ENCODE data around the gene TP53. TPM values are rescaled to one million over a fixed set of nuclear protein-coding genes. Genes with fewer than 3 reads are reported as not detected.
A peak's percentile ranks its signal among the peaks of the same experiment; 100 is the strongest.

TP53 gene
- total RNA-seq, 3 donors from 2014 or later: 93.0 to 106 (median 98.9) TPM

- no peak for DNase-seq
- no peaks in the 10 kb centered on the region for H3K36me3 Mint-ChIP-seq (ENCODE audit: insufficient read depth)
- peaks cover 77% of the 10 kb centered on the region for H3K27me3 Mint-ChIP-seq (ENCODE audit: low read depth)
- no peak overlapping the region for H3K4me3 Mint-ChIP-seq
- ATAC-seq: no peak
- peaks cover 14% of the 10 kb centered on the region for H3K4me1 Mint-ChIP-seq (ENCODE audit: low read depth)
- no peaks in the 10 kb centered on the region for H3K9me3 Mint-ChIP-seq
Observed at GRCh38 chr17:7712111-7712771, 25.0 kb upstream of the TP53 start.

DNA sequence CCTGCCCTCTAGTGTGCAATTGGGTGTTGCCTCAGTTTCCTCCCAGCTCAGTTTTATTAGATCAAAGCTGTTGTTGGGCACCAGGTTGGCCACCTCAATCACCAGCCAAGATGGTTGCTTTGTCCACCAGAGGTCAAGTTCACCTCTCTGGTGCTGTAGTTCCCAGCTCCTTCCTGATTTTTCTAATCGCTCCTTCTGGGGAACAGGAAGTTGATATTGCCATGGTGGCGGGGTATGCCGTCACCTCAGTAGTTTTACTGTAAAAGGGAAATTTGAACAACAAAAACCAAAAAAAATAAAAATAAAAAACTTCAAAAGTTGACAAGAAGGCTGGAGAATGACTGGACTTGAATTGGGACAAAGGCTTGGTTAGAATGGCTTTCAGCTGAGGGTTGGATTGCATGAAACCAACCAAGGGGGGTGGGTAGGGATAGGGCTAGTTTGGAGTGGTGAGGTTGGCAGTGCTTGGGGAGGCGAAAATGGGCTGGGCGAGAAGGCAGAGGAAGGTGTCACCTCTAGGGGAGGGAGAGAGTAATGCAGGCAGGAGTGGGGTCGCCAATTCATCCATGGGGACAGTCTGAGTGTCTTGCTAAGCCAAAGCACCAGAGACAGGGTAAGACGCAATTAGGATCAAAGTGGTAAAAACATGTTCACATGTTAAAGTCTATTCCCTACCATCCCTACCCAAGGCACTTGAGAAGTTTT, 23.9 kb upstream of the TP53 start:
- no peak overlapping the region for H3K4me3 Mint-ChIP-seq
- no peaks in the 10 kb centered on the region for H3K36me3 Mint-ChIP-seq (ENCODE audit: insufficient read depth)
- DNase-seq: no peak

DNA sequence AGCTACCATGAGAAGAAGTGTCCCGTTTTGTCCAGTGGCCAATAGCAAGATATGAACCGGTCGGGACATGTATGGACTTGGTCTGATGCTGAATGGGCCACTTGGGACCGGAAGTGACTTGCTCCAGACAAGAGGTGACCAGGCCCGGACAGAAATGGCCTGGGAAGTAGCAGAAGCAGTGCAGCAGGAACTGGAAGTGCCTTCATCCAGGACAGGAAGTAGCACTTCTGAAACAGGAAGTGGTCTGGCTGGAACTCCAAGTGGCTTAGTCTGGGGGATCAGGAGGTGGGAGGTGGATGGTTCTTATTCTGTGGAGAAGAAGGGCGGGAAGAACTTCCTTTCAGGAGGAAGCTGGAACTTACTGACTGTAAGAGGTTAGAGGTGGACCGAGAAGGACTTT, 23.0 kb upstream of the TP53 start:
- ATAC-seq (no peak), DNase-seq (no peak)
- H3K4me3 Mint-ChIP-seq: no peak overlapping the region
- no peaks in the 10 kb centered on the region for H3K9me3 Mint-ChIP-seq
- no peaks in the 10 kb centered on the region for H3K36me3 Mint-ChIP-seq (ENCODE audit: insufficient read depth)
- peaks cover 77% of the 10 kb centered on the region for H3K27me3 Mint-ChIP-seq (ENCODE audit: low read depth)
- H3K4me1 Mint-ChIP-seq (ENCODE audit: low read depth): peaks cover 18% of the 10 kb centered on the region

More for the DNA sequence above, 23.9 kb upstream of the TP53 start:
- H3K4me1 Mint-ChIP-seq (ENCODE audit: low read depth): peaks cover 12% of the 10 kb centered on the region
- ATAC-seq: peak; percentile 51 to 58
- H3K9me3 Mint-ChIP-seq: no peaks in the 10 kb centered on the region
- peaks cover 80% of the 10 kb centered on the region for H3K27me3 Mint-ChIP-seq (ENCODE audit: low read depth)

DNA sequence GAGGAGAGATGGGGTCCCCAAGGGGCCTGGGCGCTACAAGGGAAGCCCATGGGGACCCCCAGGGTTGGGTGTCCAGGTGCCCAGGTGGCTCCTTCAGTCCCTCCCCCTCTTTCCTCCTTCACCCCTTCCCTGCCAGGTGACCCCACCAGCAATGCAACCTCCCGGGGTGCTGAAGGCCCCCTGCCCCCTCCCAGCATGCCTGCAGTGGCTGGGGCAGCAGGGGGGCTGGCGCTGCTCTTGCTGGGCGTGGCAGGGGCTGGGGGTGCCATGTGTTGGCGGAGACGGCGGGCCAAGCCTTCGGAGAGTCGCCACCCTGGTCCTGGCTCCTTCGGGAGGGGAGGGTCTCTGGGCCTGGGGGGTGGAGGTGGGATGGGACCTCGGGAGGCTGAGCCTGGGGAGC, 21.7 kb upstream of the TP53 start:
- Mint-ChIP-seq H3K4me1 (ENCODE audit: low read depth) (peaks cover 25% of the 10 kb centered on the region), H3K36me3 (ENCODE audit: insufficient read depth) (no peaks in the 10 kb centered on the region), H3K9me3 (no peaks in the 10 kb centered on the region)

DNA sequence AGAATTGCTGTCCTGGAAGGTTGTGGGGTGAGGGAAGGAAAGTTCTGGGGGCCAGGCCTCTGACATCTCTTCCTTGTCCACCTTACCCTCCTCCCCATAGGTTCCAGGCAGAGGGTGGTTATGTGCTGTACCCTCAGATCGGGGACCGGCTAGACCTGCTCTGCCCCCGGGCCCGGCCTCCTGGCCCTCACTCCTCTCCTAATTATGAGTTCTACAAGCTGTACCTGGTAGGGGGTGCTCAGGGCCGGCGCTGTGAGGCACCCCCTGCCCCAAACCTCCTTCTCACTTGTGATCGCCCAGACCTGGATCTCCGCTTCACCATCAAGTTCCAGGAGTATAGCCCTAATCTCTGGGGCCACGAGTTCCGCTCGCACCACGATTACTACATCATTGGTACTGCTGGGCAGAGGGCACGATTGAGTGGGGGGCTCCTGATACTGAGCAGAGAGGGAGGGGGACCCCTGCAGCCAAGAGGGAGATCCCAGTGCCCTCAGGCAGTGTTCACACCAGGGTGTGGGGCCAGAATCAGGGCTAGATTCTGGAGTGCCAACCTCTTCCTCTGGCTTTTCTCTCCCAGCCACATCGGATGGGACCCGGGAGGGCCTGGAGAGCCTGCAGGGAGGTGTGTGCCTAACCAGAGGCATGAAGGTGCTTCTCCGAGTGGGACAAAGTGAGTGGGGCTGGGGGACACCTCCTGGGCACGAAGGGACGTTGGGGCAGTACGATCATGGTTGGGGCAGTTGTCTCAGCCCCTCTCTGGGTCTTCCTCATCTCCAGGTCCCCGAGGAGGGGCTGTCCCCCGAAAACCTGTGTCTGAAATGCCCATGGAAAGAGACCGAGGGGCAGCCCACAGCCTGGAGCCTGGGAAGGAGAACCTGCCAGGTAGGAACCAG, 20.8 kb upstream of the TP53 start:
- ATAC-seq (no peak), DNase-seq (no peak)
- Mint-ChIP-seq H3K27me3 (ENCODE audit: low read depth) (peaks cover 77% of the 10 kb centered on the region), H3K4me1 (ENCODE audit: low read depth) (peaks cover 27% of the 10 kb centered on the region), H3K9me3 (no peaks in the 10 kb centered on the region), H3K36me3 (ENCODE audit: insufficient read depth) (peaks cover 2% of the 10 kb centered on the region), H3K4me3 (no peak overlapping the region)

More for the DNA sequence above, 21.7 kb upstream of the TP53 start:
- no peak overlapping the region for H3K4me3 Mint-ChIP-seq
- DNase-seq (no peak), ATAC-seq (no peak)
- peaks cover 74% of the 10 kb centered on the region for H3K27me3 Mint-ChIP-seq (ENCODE audit: low read depth)

GRCh38 chr17:7707446-7707845, 20.2 kb upstream of the TP53 start:
- ATAC-seq (no peak), DNase-seq (no peak)
- H3K36me3 Mint-ChIP-seq (ENCODE audit: insufficient read depth): peaks cover 7% of the 10 kb centered on the region
- peaks cover 76% of the 10 kb centered on the region for H3K27me3 Mint-ChIP-seq (ENCODE audit: low read depth)
- H3K4me1 Mint-ChIP-seq (ENCODE audit: low read depth): peaks cover 27% of the 10 kb centered on the region
- no peaks in the 10 kb centered on the region for H3K9me3 Mint-ChIP-seq
- H3K4me3 Mint-ChIP-seq: no peak overlapping the region

DNA sequence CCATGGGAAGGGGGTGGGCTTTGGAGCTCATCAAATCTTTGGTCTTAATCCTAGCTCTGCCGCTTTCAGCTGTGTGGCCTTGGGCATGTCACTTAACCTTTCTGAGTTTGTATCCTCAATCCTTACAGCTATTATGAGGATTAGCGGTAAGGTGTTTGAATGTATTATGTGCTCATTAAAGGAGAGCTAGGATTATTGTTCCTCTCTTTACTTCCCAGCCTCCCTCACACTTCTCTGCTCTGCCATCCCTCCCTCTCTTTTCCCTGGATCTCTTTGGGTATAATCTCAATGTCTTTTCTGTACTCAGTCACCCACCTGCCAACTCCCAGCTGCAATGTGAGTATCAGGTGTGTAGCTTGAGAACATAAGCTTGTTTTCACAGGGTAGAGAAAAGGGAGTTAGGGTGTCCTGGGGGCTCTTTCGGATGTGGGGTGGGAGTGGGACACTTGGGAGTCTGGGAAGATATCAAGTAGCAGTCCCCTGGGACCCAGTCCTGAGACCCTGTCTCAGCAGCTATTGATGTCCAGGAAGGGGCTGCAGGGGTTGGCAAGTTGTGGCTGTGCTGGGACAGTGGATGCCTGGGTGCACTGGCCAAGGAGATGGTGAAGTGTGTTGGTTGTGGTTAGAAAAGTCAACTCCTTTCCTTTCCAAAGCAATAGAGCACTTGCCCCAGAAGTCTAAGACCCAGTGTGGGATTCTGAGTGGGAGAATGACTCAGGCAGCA, 19.5 kb upstream of the TP53 start:
- Mint-ChIP-seq H3K4me1 (ENCODE audit: low read depth) (peaks cover 27% of the 10 kb centered on the region), H3K27me3 (ENCODE audit: low read depth) (peaks cover 75% of the 10 kb centered on the region), H3K36me3 (ENCODE audit: insufficient read depth) (peaks cover 12% of the 10 kb centered on the region), H3K4me3 (no peak overlapping the region), H3K9me3 (no peaks in the 10 kb centered on the region)
- DNase-seq: no peak
- ATAC-seq: no peak

DNA sequence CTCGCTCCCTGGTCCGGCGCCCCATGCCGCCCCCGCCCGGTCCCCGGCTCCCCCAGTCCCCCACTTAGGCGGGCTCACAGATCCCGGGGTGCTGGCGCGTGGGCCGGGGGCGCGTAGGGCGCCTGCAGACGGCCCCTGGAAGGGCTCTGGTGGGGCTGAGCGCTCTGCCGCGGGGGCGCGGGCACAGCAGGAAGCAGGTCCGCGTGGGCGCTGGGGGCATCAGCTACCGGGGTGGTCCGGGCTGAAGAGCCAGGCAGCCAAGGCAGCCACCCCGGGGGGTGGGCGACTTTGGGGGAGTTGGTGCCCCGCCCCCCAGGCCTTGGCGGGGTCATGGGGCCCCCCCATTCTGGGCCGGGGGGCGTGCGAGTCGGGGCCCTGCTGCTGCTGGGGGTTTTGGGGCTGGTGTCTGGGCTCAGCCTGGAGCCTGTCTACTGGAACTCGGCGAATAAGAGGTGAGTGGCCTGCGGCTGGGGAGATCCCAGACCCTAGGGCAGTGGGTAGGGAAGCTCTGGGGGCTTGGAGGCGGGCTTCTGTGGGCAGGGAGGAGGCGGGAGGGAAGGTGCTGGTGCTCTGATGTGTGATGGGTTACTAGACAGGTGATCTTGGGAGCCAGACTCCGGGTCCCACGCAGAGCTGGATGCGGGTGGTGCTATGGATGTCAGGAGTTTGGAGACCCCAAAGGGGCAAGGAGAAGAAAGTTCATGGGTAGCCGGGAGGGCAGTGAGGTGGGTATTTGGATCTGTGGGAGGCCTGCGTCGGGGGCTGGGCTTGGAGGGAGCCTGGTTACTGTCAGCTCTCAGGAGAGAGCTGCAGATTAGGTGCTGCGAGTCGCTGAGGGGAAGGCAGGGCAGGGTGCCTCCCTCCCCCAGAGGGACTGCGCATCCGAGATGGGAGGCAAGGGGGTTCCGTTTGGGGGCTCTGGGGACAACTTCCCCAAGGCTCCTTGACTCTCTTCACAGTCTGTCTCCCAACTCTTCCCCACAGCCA, 18.3 kb upstream of the TP53 start:
- Mint-ChIP-seq H3K36me3 (ENCODE audit: insufficient read depth) (peaks cover 19% of the 10 kb centered on the region), H3K4me1 (ENCODE audit: low read depth) (peaks cover 24% of the 10 kb centered on the region), H3K27me3 (ENCODE audit: low read depth) (peaks cover 66% of the 10 kb centered on the region), H3K9me3 (no peaks in the 10 kb centered on the region), H3K4me3 (peak overlapping the region; percentile 48)
- peak; percentile 28 to 32 for ATAC-seq
- DNase-seq: no peak

- Mint-ChIP-seq H3K9me3 (no peaks in the 10 kb centered on the region), H3K4me3 (peak within 1 kb of the TSS; percentile 69), H3K4me1 (ENCODE audit: low read depth) (peaks cover 18% of the 10 kb centered on the region), H3K36me3 (ENCODE audit: insufficient read depth) (peaks cover 20% of the 10 kb centered on the region), H3K27me3 (ENCODE audit: low read depth) (peaks cover 59% of the 10 kb centered on the region)
- DNase-seq (peak; percentile 14), ATAC-seq (peak; percentile 47 to 58)
Observed at GRCh38 chr17:7704601-7705268, 17.4 kb upstream of the TP53 start, which contains the start of gene EFNB3. TSS of gene EFNB3 (plus strand) at chr17:7705202. CDS start at chr17:7705599, 397 bp downstream.

DNA sequence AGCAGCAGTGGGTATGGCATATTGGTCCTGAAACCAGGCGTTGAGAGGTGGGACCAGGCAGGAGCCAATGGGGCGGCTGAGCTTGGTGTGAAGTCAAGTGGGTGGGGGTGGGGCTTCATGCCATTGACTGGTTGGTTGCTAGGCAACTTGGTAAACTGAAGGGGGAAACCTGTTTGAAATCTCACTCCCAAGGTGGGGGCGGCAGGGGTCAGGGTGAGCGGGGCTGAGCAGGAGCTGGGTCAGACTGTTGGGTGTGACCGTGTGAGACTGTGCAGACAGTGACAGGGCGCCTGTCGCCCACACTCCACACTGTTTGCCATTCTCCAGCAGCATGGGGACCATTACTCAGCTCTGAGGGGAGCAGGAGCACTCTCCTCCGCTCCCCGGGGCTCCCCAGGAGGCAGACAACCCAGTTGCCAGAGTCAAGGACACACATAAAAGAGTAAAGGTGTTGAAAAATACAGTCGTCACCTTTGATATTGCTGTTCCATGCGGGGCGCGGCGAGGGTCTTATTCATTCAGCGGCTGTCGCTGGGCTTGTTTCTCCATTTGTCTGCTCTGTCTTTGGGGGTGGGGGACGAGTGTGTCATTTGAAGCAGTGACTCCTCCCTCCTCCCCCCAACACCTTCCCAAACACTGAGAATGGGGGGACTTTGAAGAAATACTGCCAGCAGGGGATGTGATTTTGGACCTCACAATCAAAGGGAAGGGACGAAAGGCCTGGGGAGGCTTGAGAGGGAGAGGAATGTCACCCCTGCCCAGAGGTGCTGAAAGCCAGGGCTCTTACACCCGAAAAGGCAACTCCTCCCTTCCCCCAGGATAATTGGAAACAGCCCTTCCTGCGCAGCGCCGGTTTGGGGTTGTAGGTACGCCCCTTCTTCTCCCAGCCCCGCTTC, 16.5 kb upstream of the TP53 start:
- Mint-ChIP-seq H3K9me3 (no peaks in the 10 kb centered on the region), H3K36me3 (ENCODE audit: insufficient read depth) (peaks cover 20% of the 10 kb centered on the region), H3K27me3 (ENCODE audit: low read depth) (peaks cover 54% of the 10 kb centered on the region), H3K4me1 (ENCODE audit: low read depth) (peaks cover 18% of the 10 kb centered on the region), H3K4me3 (no peak overlapping the region)
- DNase-seq (no peak), ATAC-seq (peak in 1 of 2 donors; percentile 20)

DNA sequence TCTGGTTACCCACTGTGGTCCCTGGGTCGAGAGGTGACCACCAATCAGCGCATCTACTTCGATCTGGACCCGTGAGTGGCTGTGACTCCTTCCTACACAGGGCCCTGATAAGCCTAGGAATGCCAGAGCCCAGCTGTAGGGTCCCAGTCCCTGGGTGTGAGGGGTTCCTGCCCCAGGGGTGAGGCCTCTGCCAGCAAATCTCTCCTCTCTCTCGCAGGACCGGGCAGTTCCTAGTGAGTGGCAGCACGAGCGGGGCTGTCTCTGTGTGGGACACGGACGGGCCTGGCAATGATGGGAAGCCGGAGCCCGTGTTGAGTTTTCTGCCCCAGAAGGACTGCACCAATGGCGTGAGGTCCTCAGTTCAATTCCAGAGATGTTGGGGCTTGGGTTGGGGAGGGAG, 15.5 kb upstream of the TP53 start:
- H3K4me1 Mint-ChIP-seq (ENCODE audit: low read depth): peaks cover 18% of the 10 kb centered on the region
- ATAC-seq: no peak
- peaks cover 26% of the 10 kb centered on the region for H3K36me3 Mint-ChIP-seq (ENCODE audit: insufficient read depth)
- peaks cover 44% of the 10 kb centered on the region for H3K27me3 Mint-ChIP-seq (ENCODE audit: low read depth)
- no peaks in the 10 kb centered on the region for H3K9me3 Mint-ChIP-seq
- H3K4me3 Mint-ChIP-seq: no peak overlapping the region
- no peak for DNase-seq

GRCh38 chr17:7701681-7702080, 14.4 kb upstream of the TP53 start:
- Mint-ChIP-seq H3K9me3 (no peaks in the 10 kb centered on the region), H3K4me3 (no peak overlapping the region), H3K27me3 (ENCODE audit: low read depth) (peaks cover 34% of the 10 kb centered on the region)

More at GRCh38 chr17:7701681-7702080, 14.4 kb upstream of the TP53 start:
- ATAC-seq (no peak), DNase-seq (no peak)
- peaks cover 28% of the 10 kb centered on the region for H3K36me3 Mint-ChIP-seq (ENCODE audit: insufficient read depth)
- H3K4me1 Mint-ChIP-seq (ENCODE audit: low read depth): peaks cover 18% of the 10 kb centered on the region
